NCI-H526 (cell line): ENCODE measurements around the gene B3GNT3.

Experiments used
- DNase-seq, 2 experiments: peaks; one replicate each; lab custom pipeline; 2025; lab: John Stamatoyannopoulos, UW

B3GNT3 gene

GRCh38 chr19:17794731-17795494 lies at the start of gene B3GNT3:
Gene B3GNT3 (plus strand): TSS chr19:17795138. CDS start chr19:17807808, 12,670 bp downstream.
- DNase-seq: peak in 1 of 2 experiments; percentile 14

- DNase-seq: peak; percentile 68 to 93
Measured at GRCh38 chr19:17747205-17748098, 47.5 kb upstream of the B3GNT3 start.

- DNase-seq: no peak
Measured at GRCh38 chr19:17748884-17749638, 45.9 kb upstream of the B3GNT3 start.

GRCh38 chr19:17749912-17750317 lies 45.0 kb upstream of the B3GNT3 start:
- DNase-seq: no peak

GRCh38 chr19:17751103-17751911 lies 43.6 kb upstream of the B3GNT3 start, which contains the start of gene FCHO1:
Gene FCHO1 (plus strand): TSS chr19:17751477. CDS start chr19:17755165, 3,688 bp downstream.
- DNase-seq: no peak

- no peak for DNase-seq
Measured at GRCh38 chr19:17751912-17752273, 43.0 kb upstream of the B3GNT3 start.

GRCh38 chr19:17752865-17753639 lies 41.9 kb upstream of the B3GNT3 start:
- no peak for DNase-seq

- peak in 1 of 2 experiments; percentile 18 for DNase-seq
Measured at GRCh38 chr19:17753976-17754375, 41.0 kb upstream of the B3GNT3 start.

- no peak for DNase-seq
Measured at GRCh38 chr19:17754634-17755442, 40.1 kb upstream of the B3GNT3 start.

- DNase-seq: no peak
Measured at GRCh38 chr19:17755443-17755890, 39.5 kb upstream of the B3GNT3 start.

- DNase-seq: peak in 1 of 2 experiments; percentile 47
Measured at GRCh38 chr19:17755977-17756670, 38.8 kb upstream of the B3GNT3 start.

- no peak for DNase-seq
Measured at GRCh38 chr19:17757125-17757524, 37.8 kb upstream of the B3GNT3 start.

GRCh38 chr19:17758515-17758914 lies 36.4 kb upstream of the B3GNT3 start:
- no peak for DNase-seq

- DNase-seq: no peak
Measured at GRCh38 chr19:17761148-17761547, 33.8 kb upstream of the B3GNT3 start.

- peak in 1 of 2 experiments; percentile 30 for DNase-seq
Measured at GRCh38 chr19:17762505-17763229, 32.3 kb upstream of the B3GNT3 start.

GRCh38 chr19:17764348-17764747 lies 30.6 kb upstream of the B3GNT3 start:
- DNase-seq: no peak

- DNase-seq: no peak
Measured at GRCh38 chr19:17765069-17765618, 29.8 kb upstream of the B3GNT3 start.
